22Rv1 (cell line): ENCODE measurements around the gene ERICH2.

ENCODE experiments used
- ZFX ChIP-seq: fragments of 450-650 bp; IDR thresholded peaks from 2 replicates; pipeline ENCODE4 v1.6.1; 2017; ENCODE audit warnings: antibody characterized with exemption, borderline replicate concordance
- TF ChIP-seq, protein P1 (sequence below): fragments of 450-650 bp; IDR thresholded peaks from 2 replicates; pipeline ENCODE4 v1.5.1; 2017; ENCODE audit warnings: mild to moderate bottlenecking

DNA sequence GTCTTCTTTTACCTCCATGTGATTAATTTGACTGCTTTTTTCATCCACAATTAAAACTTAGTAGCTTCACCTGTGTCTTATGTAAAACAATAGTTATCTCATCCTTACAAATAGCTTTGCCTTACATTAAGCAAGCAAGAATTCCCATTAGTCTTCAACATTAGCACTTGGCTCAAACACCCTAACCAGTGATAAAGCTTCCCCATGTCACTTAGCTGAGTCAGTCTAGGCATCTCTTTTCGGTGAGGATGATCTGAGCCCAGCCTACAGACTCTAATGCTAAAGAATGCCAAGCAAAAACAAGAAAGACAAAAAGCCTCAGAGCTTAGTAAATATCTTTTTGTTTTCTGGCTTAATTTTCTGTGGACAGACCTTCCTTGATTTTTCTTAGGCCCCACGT lies 72.6 kb downstream of the ERICH2 start:
- TF ChIP-seq, protein P1, sequence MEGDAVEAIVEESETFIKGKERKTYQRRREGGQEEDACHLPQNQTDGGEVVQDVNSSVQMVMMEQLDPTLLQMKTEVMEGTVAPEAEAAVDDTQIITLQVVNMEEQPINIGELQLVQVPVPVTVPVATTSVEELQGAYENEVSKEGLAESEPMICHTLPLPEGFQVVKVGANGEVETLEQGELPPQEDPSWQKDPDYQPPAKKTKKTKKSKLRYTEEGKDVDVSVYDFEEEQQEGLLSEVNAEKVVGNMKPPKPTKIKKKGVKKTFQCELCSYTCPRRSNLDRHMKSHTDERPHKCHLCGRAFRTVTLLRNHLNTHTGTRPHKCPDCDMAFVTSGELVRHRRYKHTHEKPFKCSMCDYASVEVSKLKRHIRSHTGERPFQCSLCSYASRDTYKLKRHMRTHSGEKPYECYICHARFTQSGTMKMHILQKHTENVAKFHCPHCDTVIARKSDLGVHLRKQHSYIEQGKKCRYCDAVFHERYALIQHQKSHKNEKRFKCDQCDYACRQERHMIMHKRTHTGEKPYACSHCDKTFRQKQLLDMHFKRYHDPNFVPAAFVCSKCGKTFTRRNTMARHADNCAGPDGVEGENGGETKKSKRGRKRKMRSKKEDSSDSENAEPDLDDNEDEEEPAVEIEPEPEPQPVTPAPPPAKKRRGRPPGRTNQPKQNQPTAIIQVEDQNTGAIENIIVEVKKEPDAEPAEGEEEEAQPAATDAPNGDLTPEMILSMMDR: no peak
- no peak for TF ChIP-seq ZFX
